ENCODE data around the gene MMP28. TPM values are rescaled to one million over a fixed set of nuclear protein-coding genes. Genes with fewer than 3 reads are reported as not detected.
A peak's percentile ranks its signal among the peaks of the same experiment; 100 is the strongest.

The MMP28 gene
- total RNA-seq, 4 donors from 2014 or later, result 12.4 to 48.0 (median 28.6) TPM

DNA sequence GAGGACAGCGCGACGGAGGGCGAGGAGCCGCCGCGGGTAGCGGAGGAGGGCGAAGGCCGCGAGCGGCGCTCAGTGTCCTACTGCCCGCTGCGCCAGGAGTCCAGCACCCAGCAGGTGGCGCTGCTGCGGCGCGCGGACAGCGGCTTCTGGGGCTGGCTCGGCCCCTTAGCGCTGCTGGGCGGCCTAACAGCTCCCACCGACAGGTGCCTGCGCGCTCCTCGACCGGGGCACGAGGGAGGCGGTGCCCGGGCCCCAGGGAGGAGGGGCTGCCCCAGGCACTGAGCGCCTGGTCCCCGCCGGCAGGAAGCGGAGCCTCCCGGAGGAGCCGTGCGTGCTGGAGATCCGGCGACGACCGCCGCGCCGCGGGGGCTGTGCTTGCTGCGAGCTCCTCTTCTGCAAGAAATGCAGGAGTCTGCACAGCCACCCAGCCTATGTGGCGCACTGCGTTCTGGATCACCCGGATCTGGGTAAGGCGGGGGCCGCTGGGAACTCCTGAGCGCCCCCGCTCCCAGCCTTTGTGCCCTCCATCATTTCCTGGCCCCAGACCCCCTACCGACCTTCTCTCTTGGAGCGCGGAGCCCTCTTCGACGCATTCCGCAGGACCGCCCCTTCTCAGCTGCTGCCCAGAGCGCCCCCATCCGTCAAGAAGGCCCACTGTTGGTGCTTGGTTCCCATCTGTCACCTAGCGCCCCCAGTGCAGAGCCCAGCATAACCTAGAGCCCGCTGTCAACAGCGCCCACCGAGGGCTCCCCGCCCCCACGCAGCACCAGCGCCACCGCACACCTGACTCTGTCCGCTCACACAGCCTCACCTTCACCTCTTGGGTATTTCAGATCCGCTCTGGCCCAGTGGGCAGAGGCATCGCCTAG lies 31.1 kb downstream of the MMP28 start:
- DNase-seq, result peak; percentile 92 to 94
- Histone ChIP-seq H3K27ac (peak overlapping the region in 2 of 3 donors; percentile 49 to 56), H3K4me3 (replicated peaks in 1 of 3) (peak overlapping the region in 1 of 3 donors; percentile 25), H3K27me3 (no peaks in the 10 kb centered on the region), H3K9me3 (no peaks in the 10 kb centered on the region), H3K36me3 (no peaks in the 10 kb centered on the region), H3K4me1 (peaks cover 7 to 9% of the 10 kb centered on the region in 2 donors)
- peak in 1 of 2 donors; percentile 37 for TF ChIP-seq POLR2A (IDR thresholded peaks at IDR 0.05)
- peak; percentile 66 to 100 (median 95) for TF ChIP-seq CTCF (IDR thresholded peaks at IDR 0.05)
- intact Hi-C loops (cut with DNase I), result loop anchor here (2.0 kb wide), 1 partner anchor 40 kb away; no protein-coding TSS in a partner anchor
- 3 to 4% methylated on average over 16 to 43 of the region's 75 CpGs for WGBS, 2 donors

- peak in 1 of 2 donors; percentile 12 for DNase-seq
- H3K4me1 ChIP-seq, result peaks cover 7 to 9% of the 10 kb centered on the region in 2 donors
- H3K27ac ChIP-seq, result peak overlapping the region in 1 of 3 donors; percentile 56
- H3K9me3 ChIP-seq, result no peaks in the 10 kb centered on the region
- no peaks in the 10 kb centered on the region for H3K36me3 ChIP-seq
- no peaks in the 10 kb centered on the region for H3K27me3 ChIP-seq
- intact Hi-C loops (cut with DNase I), result loop anchor here (2.0 kb wide), 1 partner anchor 41 kb away; no protein-coding TSS in a partner anchor
- WGBS, 2 donors, result 35 to 37% methylated on average over 17 of the region's 17 CpGs
- TF ChIP-seq CTCF (IDR thresholded peaks at IDR 0.05), result no peak
- TF ChIP-seq POLR2A (IDR thresholded peaks at IDR 0.05), result no peak
- peak overlapping the region in 1 of 3 donors; percentile 25 for H3K4me3 ChIP-seq (replicated peaks in 1 of 3)
Observed at GRCh38 chr17:35763767-35764122, 31.7 kb downstream of the MMP28 start.

GRCh38 chr17:35761601-35762000 lies 33.8 kb downstream of the MMP28 start:
- 87 to 91% methylated on average over 5 of the region's 5 CpGs for WGBS, 2 donors
- intact Hi-C loops (cut with DNase I), result no loop called here

GRCh38 chr17:35760587-35760986 lies 34.9 kb downstream of the MMP28 start, which contains the start of gene C17orf50:
Gene C17orf50, plus strand, starts transcription at chr17:35760887. Its CDS starts 55 bp downstream, at chr17:35760942.
- H3K4me3 ChIP-seq (replicated peaks in 1 of 3), result no peak within 1 kb of the TSS
- TF ChIP-seq POLR2A (IDR thresholded peaks at IDR 0.05), result no peak
- no peak for TF ChIP-seq CTCF (IDR thresholded peaks at IDR 0.05)
- H3K27me3 ChIP-seq, result no peaks in the 10 kb centered on the region
- no peaks in the 10 kb centered on the region for H3K36me3 ChIP-seq
- intact Hi-C loops (cut with DNase I), result no loop called here
- no peaks in the 10 kb centered on the region for H3K9me3 ChIP-seq
- H3K4me1 ChIP-seq, result peaks cover 7 to 12% of the 10 kb centered on the region in 2 donors
- DNase-seq, result no peak
- WGBS, 2 donors, result 61 to 100% methylated on average over 1 of the region's 1 CpG
- H3K27ac ChIP-seq, result no peak within 1 kb of the TSS

More at GRCh38 chr17:35761601-35762000, 33.8 kb downstream of the MMP28 start:
- Histone ChIP-seq H3K9me3 (no peaks in the 10 kb centered on the region), H3K27ac (no peak overlapping the region), H3K27me3 (no peaks in the 10 kb centered on the region), H3K4me1 (peaks cover 7 to 9% of the 10 kb centered on the region in 2 donors), H3K4me3 (replicated peaks in 1 of 3) (no peak overlapping the region), H3K36me3 (no peaks in the 10 kb centered on the region)
- no peak for TF ChIP-seq CTCF (IDR thresholded peaks at IDR 0.05)
- no peak for DNase-seq

DNA sequence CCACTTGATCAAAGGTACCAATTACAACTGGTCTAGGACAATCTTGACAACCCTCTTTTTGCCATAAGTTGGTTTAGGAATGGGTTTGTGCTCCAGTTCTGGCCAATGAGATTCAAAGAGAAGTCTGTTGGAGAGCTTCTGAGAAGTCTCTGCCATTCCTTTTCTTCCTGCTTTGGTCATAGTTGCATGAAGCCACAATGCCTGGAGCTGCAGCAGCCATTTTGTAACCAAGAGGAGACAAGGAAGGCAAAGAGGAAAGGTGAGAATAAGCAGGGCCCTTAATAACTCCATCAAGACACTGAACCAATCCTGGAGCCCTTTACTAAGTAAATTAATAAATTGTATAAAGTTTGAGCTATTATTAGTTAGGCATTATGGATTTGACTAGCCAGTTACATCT lies 38.2 kb downstream of the MMP28 start:
- Histone ChIP-seq H3K9me3 (no peaks in the 10 kb centered on the region), H3K4me3 (replicated peaks in 1 of 3) (no peak overlapping the region), H3K4me1 (peaks cover 7 to 8% of the 10 kb centered on the region in 2 donors), H3K27me3 (no peaks in the 10 kb centered on the region), H3K36me3 (no peaks in the 10 kb centered on the region), H3K27ac (no peak overlapping the region)
- TF ChIP-seq CTCF (IDR thresholded peaks at IDR 0.05), result no peak
- no peak for TF ChIP-seq POLR2A (IDR thresholded peaks at IDR 0.05)
- DNase-seq, result no peak
- intact Hi-C loops (cut with DNase I), result no loop called here

All from thyroid gland (tissue), 4 donors.